Measurements from ENCODE around the gene DDX18. TPM values are rescaled to one million over a fixed set of nuclear protein-coding genes. Genes with fewer than 3 reads are reported as not detected.
"Not testable (repeated sequence)": the region's sequence is repeated elsewhere in the genome, so short reads cannot be mapped to it uniquely, and the experiment has no call there.

The DDX18 gene
- polyA plus RNA-seq, 4 donors: 16.8 to 52.2 (median 25.3) TPM

GRCh38 chr2:117789505-117789904 lies 25.0 kb upstream of the DDX18 start:
- no peak for FAIRE-seq
- H3K36me3 ChIP-seq (ENCODE audit: control insufficient read depth in 3 of 3, insufficient read depth in 2 of 3, low read depth in 1 of 3, low read length in 3 of 3): no peaks in the 10 kb centered on the region
- no peaks in the 10 kb centered on the region for H3K27me3 ChIP-seq (ENCODE audit: control insufficient read depth in 3 of 3, insufficient read depth in 3 of 3, low read length in 3 of 3)

GRCh38 chr2:117794668-117795067 lies 19.8 kb upstream of the DDX18 start:
- FAIRE-seq (no peak), DNase-seq (no peak)
- Histone ChIP-seq H3K4me1 (ENCODE audit: control insufficient read depth in 3 of 3, insufficient read depth in 2 of 3, low read depth in 1 of 3, low read length in 2 of 3) (no peaks in the 10 kb centered on the region), H3K9me3 (ENCODE audit: control insufficient read depth in 2 of 2, insufficient read depth in 1 of 2, low read depth in 1 of 2, low read length in 1 of 2) (peaks cover 0 to under 1% of the 10 kb centered on the region in 2 donors), H3K27me3 (ENCODE audit: control insufficient read depth in 3 of 3, insufficient read depth in 3 of 3, low read length in 3 of 3) (no peaks in the 10 kb centered on the region), H3K36me3 (ENCODE audit: control insufficient read depth in 3 of 3, insufficient read depth in 2 of 3, low read depth in 1 of 3, low read length in 3 of 3) (no peaks in the 10 kb centered on the region), H3K27ac (ENCODE audit: low read depth in 1 of 3, low read length in 2 of 3) (no peak overlapping the region), H3K4me3 (ENCODE audit: low read depth in 1 of 3, low read length in 3 of 3) (no peak overlapping the region)
- 55 to 66% (median 55%) methylated on average over 2 of the region's 2 CpGs for WGBS, 3 donors

More at GRCh38 chr2:117789505-117789904, 25.0 kb upstream of the DDX18 start:
- H3K9me3 ChIP-seq (ENCODE audit: control insufficient read depth in 2 of 2, insufficient read depth in 1 of 2, low read depth in 1 of 2, low read length in 1 of 2): peaks cover 0 to 4% of the 10 kb centered on the region in 2 donors
- no peak overlapping the region for H3K27ac ChIP-seq (ENCODE audit: low read depth in 1 of 3, low read length in 2 of 3)
- no peak for DNase-seq
- H3K4me3 ChIP-seq (ENCODE audit: low read depth in 1 of 3, low read length in 3 of 3): no peak overlapping the region
- H3K4me1 ChIP-seq (ENCODE audit: control insufficient read depth in 3 of 3, insufficient read depth in 2 of 3, low read depth in 1 of 3, low read length in 2 of 3): no peaks in the 10 kb centered on the region

- DNase-seq (no peak), FAIRE-seq (no peak)
- no peak overlapping the region for H3K27ac ChIP-seq (ENCODE audit: low read depth in 1 of 3, low read length in 2 of 3)
- H3K36me3 ChIP-seq (ENCODE audit: control insufficient read depth in 3 of 3, insufficient read depth in 2 of 3, low read depth in 1 of 3, low read length in 3 of 3): no peaks in the 10 kb centered on the region
- H3K4me3 ChIP-seq (ENCODE audit: low read depth in 1 of 3, low read length in 3 of 3): no peak overlapping the region
- H3K4me1 ChIP-seq (ENCODE audit: control insufficient read depth in 3 of 3, insufficient read depth in 2 of 3, low read depth in 1 of 3, low read length in 2 of 3): no peaks in the 10 kb centered on the region
- H3K27me3 ChIP-seq (ENCODE audit: control insufficient read depth in 3 of 3, insufficient read depth in 3 of 3, low read length in 3 of 3): no peaks in the 10 kb centered on the region
- H3K9me3 ChIP-seq (ENCODE audit: control insufficient read depth in 2 of 2, insufficient read depth in 1 of 2, low read depth in 1 of 2, low read length in 1 of 2): no peaks in the 10 kb centered on the region
These were observed 12.7 kb upstream of the DDX18 start for GRCh38 chr2:117801826-117802225.

- WGBS, 3 donors: 33 to 50% (median 44%) methylated on average over 23 to 33 of the region's 35 CpGs
- not testable (repeated sequence) for DNase-seq; H3K27ac ChIP-seq (ENCODE audit: low read depth in 1 of 3, low read length in 2 of 3); H3K4me1 ChIP-seq (ENCODE audit: control insufficient read depth in 3 of 3, insufficient read depth in 2 of 3, low read depth in 1 of 3, low read length in 2 of 3); H3K36me3 ChIP-seq (ENCODE audit: control insufficient read depth in 3 of 3, insufficient read depth in 2 of 3, low read depth in 1 of 3, low read length in 3 of 3); H3K27me3 ChIP-seq (ENCODE audit: control insufficient read depth in 3 of 3, insufficient read depth in 3 of 3, low read length in 3 of 3); H3K9me3 ChIP-seq (ENCODE audit: control insufficient read depth in 2 of 2, insufficient read depth in 1 of 2, low read depth in 1 of 2, low read length in 1 of 2); FAIRE-seq; H3K4me3 ChIP-seq (ENCODE audit: low read depth in 1 of 3, low read length in 3 of 3)
These were observed 10.7 kb upstream of the DDX18 start for GRCh38 chr2:117803644-117804325.

GRCh38 chr2:117812443-117812842 lies 2.0 kb upstream of the DDX18 start:
- DNase-seq: no peak
- peaks cover 0 to 2% (median 0%) of the 10 kb centered on the region in 3 donors for H3K4me1 ChIP-seq (ENCODE audit: control insufficient read depth in 3 of 3, insufficient read depth in 2 of 3, low read depth in 1 of 3, low read length in 2 of 3)
- H3K9me3 ChIP-seq (ENCODE audit: control insufficient read depth in 2 of 2, insufficient read depth in 1 of 2, low read depth in 1 of 2, low read length in 1 of 2): no peaks in the 10 kb centered on the region
- peaks cover 0 to 2% (median 0%) of the 10 kb centered on the region in 3 donors for H3K36me3 ChIP-seq (ENCODE audit: control insufficient read depth in 3 of 3, insufficient read depth in 2 of 3, low read depth in 1 of 3, low read length in 3 of 3)
- H3K27me3 ChIP-seq (ENCODE audit: control insufficient read depth in 3 of 3, insufficient read depth in 3 of 3, low read length in 3 of 3): no peaks in the 10 kb centered on the region
- H3K4me3 ChIP-seq (ENCODE audit: low read depth in 1 of 3, low read length in 3 of 3): no peak overlapping the region
- FAIRE-seq: no peak
- 62 to 65% (median 63%) methylated on average over 4 of the region's 4 CpGs for WGBS, 3 donors
- no peak overlapping the region for H3K27ac ChIP-seq (ENCODE audit: low read depth in 1 of 3, low read length in 2 of 3)

- Histone ChIP-seq H3K9me3 (ENCODE audit: control insufficient read depth in 2 of 2, insufficient read depth in 1 of 2, low read depth in 1 of 2, low read length in 1 of 2) (no peaks in the 10 kb centered on the region), H3K36me3 (ENCODE audit: control insufficient read depth in 3 of 3, insufficient read depth in 2 of 3, low read depth in 1 of 3, low read length in 3 of 3) (peaks cover 10 to 19% (median 11%) of the 10 kb centered on the region in 3 donors), H3K4me1 (ENCODE audit: control insufficient read depth in 3 of 3, insufficient read depth in 2 of 3, low read depth in 1 of 3, low read length in 2 of 3) (peaks cover 0 to 2% (median 0%) of the 10 kb centered on the region in 3 donors), H3K27me3 (ENCODE audit: control insufficient read depth in 3 of 3, insufficient read depth in 3 of 3, low read length in 3 of 3) (no peaks in the 10 kb centered on the region), H3K4me3 (ENCODE audit: low read depth in 1 of 3, low read length in 3 of 3) (peak overlapping the region in 1 of 3 donors; percentile 81), H3K27ac (ENCODE audit: low read depth in 1 of 3, low read length in 2 of 3) (no peak overlapping the region)
- DNase-seq (no peak), FAIRE-seq (no peak)
- 88 to 91% (median 88%) methylated on average over 3 of the region's 3 CpGs for WGBS, 3 donors
These were observed 1.5 kb downstream of the DDX18 start for GRCh38 chr2:117815946-117816345.

GRCh38 chr2:117818921-117819320 lies 4.4 kb downstream of the DDX18 start:
- WGBS, 3 donors: 88 to 94% (median 90%) methylated on average over 3 of the region's 3 CpGs
- no peak for DNase-seq
- H3K27me3 ChIP-seq (ENCODE audit: control insufficient read depth in 3 of 3, insufficient read depth in 3 of 3, low read length in 3 of 3): no peaks in the 10 kb centered on the region
- no peaks in the 10 kb centered on the region for H3K9me3 ChIP-seq (ENCODE audit: control insufficient read depth in 2 of 2, insufficient read depth in 1 of 2, low read depth in 1 of 2, low read length in 1 of 2)
- H3K27ac ChIP-seq (ENCODE audit: low read depth in 1 of 3, low read length in 2 of 3): no peak overlapping the region
- H3K4me1 ChIP-seq (ENCODE audit: control insufficient read depth in 3 of 3, insufficient read depth in 2 of 3, low read depth in 1 of 3, low read length in 2 of 3): peaks cover 0 to 2% (median 0%) of the 10 kb centered on the region in 3 donors
- H3K4me3 ChIP-seq (ENCODE audit: low read depth in 1 of 3, low read length in 3 of 3): no peak overlapping the region
- no peak for FAIRE-seq
- H3K36me3 ChIP-seq (ENCODE audit: control insufficient read depth in 3 of 3, insufficient read depth in 2 of 3, low read depth in 1 of 3, low read length in 3 of 3): peaks cover 13 to 23% (median 18%) of the 10 kb centered on the region in 3 donors

- FAIRE-seq (no peak), DNase-seq (no peak)
- Histone ChIP-seq H3K4me3 (ENCODE audit: low read depth in 1 of 3, low read length in 3 of 3) (no peak overlapping the region), H3K27me3 (ENCODE audit: control insufficient read depth in 3 of 3, insufficient read depth in 3 of 3, low read length in 3 of 3) (no peaks in the 10 kb centered on the region), H3K9me3 (ENCODE audit: control insufficient read depth in 2 of 2, insufficient read depth in 1 of 2, low read depth in 1 of 2, low read length in 1 of 2) (no peaks in the 10 kb centered on the region), H3K4me1 (ENCODE audit: control insufficient read depth in 3 of 3, insufficient read depth in 2 of 3, low read depth in 1 of 3, low read length in 2 of 3) (peaks cover 0 to 2% (median 0%) of the 10 kb centered on the region in 3 donors), H3K27ac (ENCODE audit: low read depth in 1 of 3, low read length in 2 of 3) (no peak overlapping the region), H3K36me3 (ENCODE audit: control insufficient read depth in 3 of 3, insufficient read depth in 2 of 3, low read depth in 1 of 3, low read length in 3 of 3) (peaks cover 18 to 27% (median 26%) of the 10 kb centered on the region in 3 donors)
- WGBS, 3 donors: 80 to 83% (median 81%) methylated on average over 1 of the region's 1 CpG
These were observed 6.0 kb downstream of the DDX18 start for GRCh38 chr2:117820444-117820843.

- no peak for FAIRE-seq
- no peak overlapping the region for H3K27ac ChIP-seq (ENCODE audit: low read depth in 1 of 3, low read length in 2 of 3)
- no peak for DNase-seq
- H3K36me3 ChIP-seq (ENCODE audit: control insufficient read depth in 3 of 3, insufficient read depth in 2 of 3, low read depth in 1 of 3, low read length in 3 of 3): peaks cover 22 to 38% (median 25%) of the 10 kb centered on the region in 3 donors
- 94 to 96% (median 95%) methylated on average over 8 of the region's 8 CpGs for WGBS, 3 donors
- no peaks in the 10 kb centered on the region for H3K27me3 ChIP-seq (ENCODE audit: control insufficient read depth in 3 of 3, insufficient read depth in 3 of 3, low read length in 3 of 3)
- no peaks in the 10 kb centered on the region for H3K4me1 ChIP-seq (ENCODE audit: control insufficient read depth in 3 of 3, insufficient read depth in 2 of 3, low read depth in 1 of 3, low read length in 2 of 3)
- H3K4me3 ChIP-seq (ENCODE audit: low read depth in 1 of 3, low read length in 3 of 3): no peak overlapping the region
- peaks cover 0 to 4% of the 10 kb centered on the region in 2 donors for H3K9me3 ChIP-seq (ENCODE audit: control insufficient read depth in 2 of 2, insufficient read depth in 1 of 2, low read depth in 1 of 2, low read length in 1 of 2)
These were observed 10.9 kb downstream of the DDX18 start for GRCh38 chr2:117825437-117825836.
